HG02840 (cell line): ENCODE measurements around the gene PITPNM1.

Source experiments
- ATAC-seq: cut with Tn5 transposase; IDR thresholded peaks from one replicate; pipeline ENCODE4 v1.9.1; 2021; ENCODE audit warnings: mild to moderate bottlenecking, moderate library complexity, moderate number of reproducible peaks; ENCODE audit not compliant: unreplicated experiment, low FRiP score

Gene PITPNM1

GRCh38 chr11:67504005-67504949 is 886 bp downstream of the PITPNM1 start:
- no peak for ATAC-seq

GRCh38 chr11:67503119-67504004 is 1.8 kb downstream of the PITPNM1 start:
- ATAC-seq = no peak

GRCh38 chr11:67502328-67502979 is 2.7 kb downstream of the PITPNM1 start:
- ATAC-seq = no peak

- no peak for ATAC-seq
These were observed 3.3 kb downstream of the PITPNM1 start for GRCh38 chr11:67501854-67502253.

GRCh38 chr11:67500831-67501715 is 4.1 kb downstream of the PITPNM1 start:
- ATAC-seq = no peak

- no peak for ATAC-seq
These were observed 4.7 kb downstream of the PITPNM1 start for GRCh38 chr11:67500484-67500821.

- ATAC-seq = no peak
These were observed 5.2 kb downstream of the PITPNM1 start for GRCh38 chr11:67499808-67500483.

GRCh38 chr11:67498544-67498972 is 6.6 kb downstream of the PITPNM1 start:
- no peak for ATAC-seq

- ATAC-seq = no peak
These were observed 7.4 kb downstream of the PITPNM1 start for GRCh38 chr11:67497656-67498291.

GRCh38 chr11:67496113-67496512 is 9.1 kb downstream of the PITPNM1 start:
- ATAC-seq = no peak

GRCh38 chr11:67495234-67496005 is 9.7 kb downstream of the PITPNM1 start:
- no peak for ATAC-seq

- no peak for ATAC-seq
These were observed 10.6 kb downstream of the PITPNM1 start for GRCh38 chr11:67494371-67495233.

GRCh38 chr11:67493548-67494370 is 11.4 kb downstream of the PITPNM1 start:
- ATAC-seq = no peak

- ATAC-seq = no peak
These were observed 12.2 kb downstream of the PITPNM1 start for GRCh38 chr11:67492801-67493547.

- ATAC-seq = no peak
These were observed 13.0 kb downstream of the PITPNM1 start for GRCh38 chr11:67492069-67492727.
